GM23248 (cell line): ENCODE results near the gene PSME1.

ENCODE experiments used
- EZH2 ChIP-seq: fragments of 200-600 bp; sonication (generic); IDR thresholded peaks from 2 replicates; pipeline ENCODE4 v1.6.1; 2018; ENCODE audit warnings: antibody characterized with exemption, mild to moderate bottlenecking; ENCODE audit not compliant: insufficient read depth, poor library complexity, severe bottlenecking
- EZH2phosphoT487 ChIP-seq: fragments of 200-600 bp; sonication (generic); IDR thresholded peaks from 2 replicates; pipeline ENCODE4 v1.6.1; 2018; ENCODE audit warnings: antibody characterized with exemption, moderate library complexity, mild to moderate bottlenecking, low read depth; ENCODE audit not compliant: insufficient read depth

GRCh38 chr14:24115422-24116127 is 20.4 kb upstream of the PSME1 start:
- TF ChIP-seq EZH2 (no peak), EZH2phosphoT487 (no peak)
